Keratinocyte (primary cell): Measurements from ENCODE around the gene EFNB2.

Source experiments
- CTCF ChIP-seq, 3 experiments: IDR thresholded peaks in 1 of 3; conservative IDR thresholded peaks in 1 of 3; optimal IDR thresholded peaks in 1 of 3; 2 replicates in 2 of 3; 3 replicates in 1 of 3; pipeline versions ENCODE3 to v1.5.1; 2011; ENCODE audit warnings: low read length in 3 of 3, mild to moderate bottlenecking in 3 of 3, moderate library complexity in 2 of 3, control low read depth in 1 of 3, inconsistent platforms in 1 of 3; ENCODE audit not compliant: insufficient read depth in 2 of 3; ENCODE audit errors: extremely low read depth in 1 of 3
- EZH2 ChIP-seq: IDR thresholded peaks from one replicate; pipeline ENCODE4 v1.6.1; 2012; ENCODE audit warnings: inconsistent platforms, mild to moderate bottlenecking, low read length, moderate library complexity

GRCh38 chr13:106478116-106478515 lies 57.3 kb downstream of the EFNB2 start:
- TF ChIP-seq CTCF (optimal IDR thresholded peaks at IDR 0.05 in 1 of 3, IDR thresholded peaks at IDR 0.05 in 1 of 3, conservative IDR thresholded peaks at IDR 0.05 in 1 of 3; ENCODE audit: extremely low read depth in 1 of 3, insufficient read depth in 2 of 3, low read length in 3 of 3) (no peak), EZH2 (no peak)
